Endothelial cell of umbilical vein (primary cell): ENCODE data around the gene GABBR2. TPM values are rescaled to one million over a fixed set of nuclear protein-coding genes. Genes with fewer than 3 reads are reported as not detected.

ENCODE experiments used
- BruUV-seq: library from RNA; stranded (reverse); fragments of 400-500 nt; replicated peaks from 2 replicates; lab custom pipeline; 2021; lab: Mats Ljungman, UMichigan
- CTCF ChIA-PET: fragments of 300-600, 350-600 bp; sonication (Branson Sonifier 250); formaldehyde crosslinking; loops from one replicate; lab custom pipeline; 2021; ENCODE audit warnings: antibody characterized with exemption, inconsistent platforms; lab: Charles Lee
- POLR2A ChIA-PET: fragments of 300-600, 350-600 bp; sonication (Branson Sonifier 250); formaldehyde crosslinking; loops from one replicate; lab custom pipeline; 2021; ENCODE audit warnings: antibody characterized with exemption, inconsistent platforms; lab: Charles Lee
- DNase-seq: peaks from one replicate; pipeline ENCODE4 v3.0.0-alpha.2; 2011; ENCODE audit warnings: low read depth, low spot score
- FAIRE-seq: peaks from 2 replicates; lab custom pipeline; 2011; peaks lifted over from hg19 to GRCh38; lab: Jason Lieb, UNC
- H2AFZ ChIP-seq: 2 replicates; pipeline ENCODE4 v1.6.0; 2012; ENCODE audit warnings: low read depth, low read length, control low read depth, inconsistent platforms
- H3K27ac ChIP-seq: 2 replicates; pipeline ENCODE4 v1.5.1; 2011; ENCODE audit warnings: low read depth, mild to moderate bottlenecking, control low read depth, low read length, moderate library complexity; ENCODE audit not compliant: insufficient read depth
- H3K27me3 ChIP-seq, 2 experiments: 2 replicates each; pipeline versions ENCODE4 v1.6.0 to v1.6.1; 2011; ENCODE audit warnings: low read length in 2 of 2, mixed read lengths in 1 of 2; ENCODE audit not compliant: control insufficient read depth in 2 of 2, insufficient read depth in 2 of 2
- H3K36me3 ChIP-seq, 2 experiments: 2 replicates in 1 of 2; 3 replicates in 1 of 2; pipeline ENCODE4 v1.5.1; 2011; ENCODE audit warnings: low read length in 2 of 2, mild to moderate bottlenecking in 1 of 2, moderate library complexity in 1 of 2; ENCODE audit not compliant: control insufficient read depth in 2 of 2, insufficient read depth in 2 of 2; ENCODE audit errors: extremely low read depth in 1 of 2
- H3K4me1 ChIP-seq: 3 replicates; pipeline ENCODE4 v1.5.1; 2011; ENCODE audit warnings: mild to moderate bottlenecking, low read length; ENCODE audit not compliant: control insufficient read depth, insufficient read depth; ENCODE audit errors: extremely low read depth
- H3K4me2 ChIP-seq: 2 replicates; pipeline ENCODE4 v1.6.1; 2011; ENCODE audit warnings: low read length, control low read depth, mixed read lengths; ENCODE audit not compliant: insufficient read depth
- H3K4me3 ChIP-seq, 3 experiments: fragments of 200-600 bp in 1 of 3; sonication (generic), shearing (Covaris generic) in 1 of 3; replicated peaks in 1 of 3; 2 replicates each; pipeline ENCODE4 v1.5.1; 2011 to 2016; ENCODE audit warnings: control low read depth in 3 of 3, low read length in 3 of 3, mild to moderate bottlenecking in 2 of 3, inconsistent platforms in 1 of 3, low read depth in 1 of 3, moderate library complexity in 1 of 3; ENCODE audit not compliant: insufficient read depth in 1 of 3
- H3K79me2 ChIP-seq: 2 replicates; pipeline ENCODE4 v1.6.0; 2012; ENCODE audit warnings: low read length, inconsistent platforms; ENCODE audit not compliant: control insufficient read depth, insufficient read depth
- H3K9ac ChIP-seq: replicated peaks from 2 replicates; pipeline ENCODE3; 2011; ENCODE audit warnings: low read length, control low read depth; ENCODE audit not compliant: insufficient read depth; ENCODE audit errors: extremely low read depth
- H3K9me1 ChIP-seq: replicated peaks from 3 replicates; pipeline ENCODE4 v1.6.0; 2011; ENCODE audit warnings: mild to moderate bottlenecking, low read length; ENCODE audit not compliant: control insufficient read depth, insufficient read depth; ENCODE audit errors: extremely low read depth
- H3K9me3 ChIP-seq: replicated peaks from 2 replicates; pipeline ENCODE4 v1.5.1; 2012; ENCODE audit warnings: low read length, inconsistent platforms; ENCODE audit not compliant: control insufficient read depth, insufficient read depth
- H4K20me1 ChIP-seq: replicated peaks from 2 replicates; pipeline ENCODE3; 2011; ENCODE audit warnings: mild to moderate bottlenecking, low read length; ENCODE audit not compliant: control insufficient read depth, insufficient read depth; ENCODE audit errors: extremely low read depth
- EZH2 ChIP-seq: IDR thresholded peaks from 2 replicates; pipeline ENCODE4 v1.6.1; 2012; ENCODE audit warnings: borderline replicate concordance, low read depth, mild to moderate bottlenecking, moderate library complexity, low read length, inconsistent platforms; ENCODE audit not compliant: severe bottlenecking
- FOS ChIP-seq: IDR thresholded peaks from 2 replicates; pipeline ENCODE4 v1.6.1; 2011; ENCODE audit warnings: mild to moderate bottlenecking, low read length, moderate library complexity, borderline replicate concordance; ENCODE audit not compliant: insufficient read depth
- GATA2 ChIP-seq: IDR thresholded peaks from 2 replicates; pipeline ENCODE4 v1.7.0; 2011; ENCODE audit warnings: low read depth, mild to moderate bottlenecking, moderate library complexity, mixed read lengths, low read length; ENCODE audit not compliant: insufficient read length, insufficient read depth
- JUN ChIP-seq: IDR thresholded peaks from 2 replicates; pipeline ENCODE4 v1.6.1; 2011; ENCODE audit warnings: borderline replicate concordance, low read depth; ENCODE audit not compliant: insufficient read length, insufficient read depth
- MYC ChIP-seq: IDR thresholded peaks from one replicate; pipeline ENCODE4 v1.6.1; 2011; ENCODE audit warnings: mild to moderate bottlenecking, low read depth, low read length
- POLR2A ChIP-seq: IDR thresholded peaks from 2 replicates; pipeline ENCODE4 v1.6.1; 2012; ENCODE audit warnings: low read depth, mild to moderate bottlenecking, control low read depth, low read length
- POLR2AphosphoS5 ChIP-seq: IDR thresholded peaks from 2 replicates; pipeline ENCODE4 v1.6.1; 2012; ENCODE audit warnings: low read depth, mild to moderate bottlenecking, control low read depth, low read length, moderate library complexity; ENCODE audit not compliant: insufficient read depth
- dilution Hi-C: fragments of 300-500 bp; cut with MboI; formaldehyde crosslinking; loops from one replicate; pipeline ENCODE4 v1.15.0; 2019; ENCODE audit warnings: low sequenced_read_pairs; ENCODE audit not compliant: extremely low pct_ligation_motif_present
- intact Hi-C: fragments of 100-400 bp; cut with micrococcal nuclease; formaldehyde crosslinking; loops from one replicate; pipeline ENCODE4 v1.10.0; 2022
- polyA plus RNA-seq, 4 experiments: library from polyadenylated mRNA; depleted of rRNA in 3 of 4; stranded (reverse) in 3 of 4; unstranded in 1 of 4; fragments of >200 nt; gene quantifications; 2 replicates each; pipeline versions ENCODE4 v1.2.1 to v1.2.3, GENCODE V29; 2011 to 2012; ENCODE audit warnings: missing spikeins in 1 of 4
- total RNA-seq: library from RNA; stranded (reverse); gene quantifications from 2 replicates; pipeline ENCODE4 v1.2.3, GENCODE V29; 2021
- TF ChIP-seq, protein P1 (sequence below): IDR thresholded peaks from 2 replicates; pipeline ENCODE4 v1.6.1; 2011; ENCODE audit not compliant: insufficient read depth, insufficient read length
- TF ChIP-seq, protein P2 (sequence below), 2 donors: IDR thresholded peaks; 1 replicate in 1 of 2; 2 replicates in 1 of 2; pipeline ENCODE4 v1.5.1; 2011; ENCODE audit warnings: low read length in 2 of 2, mild to moderate bottlenecking in 2 of 2, moderate library complexity in 2 of 2, control low read depth in 1 of 2, inconsistent platforms in 1 of 2, low read depth in 1 of 2; ENCODE audit not compliant: insufficient read depth in 1 of 2; ENCODE audit errors: extremely low read depth in 1 of 2

Gene GABBR2
- total and polyA plus RNA-seq, 2 donors (not counting 3 experiments of a cell fraction or from before 2014, with no cell fraction given) = 1.1 to 9.2 TPM

DNA sequence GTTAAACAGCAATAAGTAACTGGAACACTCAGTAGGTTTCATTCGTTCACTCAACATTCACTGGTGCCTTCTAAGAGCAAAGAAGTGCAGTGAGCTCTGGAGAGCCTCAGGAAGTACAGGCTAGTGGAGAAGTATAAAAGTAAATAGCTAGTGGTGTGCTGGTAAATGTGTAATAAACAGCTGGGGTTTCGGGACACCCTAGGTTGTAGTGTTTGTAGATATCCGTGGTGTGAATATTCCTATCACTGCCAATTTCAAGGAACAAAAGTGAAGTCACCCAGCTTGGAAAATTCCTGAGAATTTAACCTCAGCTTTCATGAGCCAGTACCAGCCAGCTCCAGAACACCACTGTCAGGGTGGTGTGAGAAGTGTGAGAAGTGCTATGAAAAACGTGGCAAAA lies 75.9 kb downstream of the GABBR2 start:
- BruUV-seq = no TSS peak
- FAIRE-seq = no peak
- POLR2A ChIA-PET = interaction anchor here (0.7 kb wide), 1 partner anchor 14 kb away, joined by 3 read pairs; no protein-coding TSS in a partner anchor
- dilution Hi-C loops (no loop called here), intact Hi-C loops (no loop called here)
- no peak overlapping the region for H2AFZ ChIP-seq
- TF ChIP-seq GATA2 = no peak
- TF ChIP-seq JUN = no peak
- no peak for TF ChIP-seq FOS
- TF ChIP-seq MYC = no peak
- no peak for TF ChIP-seq EZH2
- TF ChIP-seq POLR2A = no peak
- no peak for TF ChIP-seq POLR2AphosphoS5
- TF ChIP-seq, protein P1, sequence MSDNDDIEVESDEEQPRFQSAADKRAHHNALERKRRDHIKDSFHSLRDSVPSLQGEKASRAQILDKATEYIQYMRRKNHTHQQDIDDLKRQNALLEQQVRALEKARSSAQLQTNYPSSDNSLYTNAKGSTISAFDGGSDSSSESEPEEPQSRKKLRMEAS = no peak
- TF ChIP-seq, protein P2, sequence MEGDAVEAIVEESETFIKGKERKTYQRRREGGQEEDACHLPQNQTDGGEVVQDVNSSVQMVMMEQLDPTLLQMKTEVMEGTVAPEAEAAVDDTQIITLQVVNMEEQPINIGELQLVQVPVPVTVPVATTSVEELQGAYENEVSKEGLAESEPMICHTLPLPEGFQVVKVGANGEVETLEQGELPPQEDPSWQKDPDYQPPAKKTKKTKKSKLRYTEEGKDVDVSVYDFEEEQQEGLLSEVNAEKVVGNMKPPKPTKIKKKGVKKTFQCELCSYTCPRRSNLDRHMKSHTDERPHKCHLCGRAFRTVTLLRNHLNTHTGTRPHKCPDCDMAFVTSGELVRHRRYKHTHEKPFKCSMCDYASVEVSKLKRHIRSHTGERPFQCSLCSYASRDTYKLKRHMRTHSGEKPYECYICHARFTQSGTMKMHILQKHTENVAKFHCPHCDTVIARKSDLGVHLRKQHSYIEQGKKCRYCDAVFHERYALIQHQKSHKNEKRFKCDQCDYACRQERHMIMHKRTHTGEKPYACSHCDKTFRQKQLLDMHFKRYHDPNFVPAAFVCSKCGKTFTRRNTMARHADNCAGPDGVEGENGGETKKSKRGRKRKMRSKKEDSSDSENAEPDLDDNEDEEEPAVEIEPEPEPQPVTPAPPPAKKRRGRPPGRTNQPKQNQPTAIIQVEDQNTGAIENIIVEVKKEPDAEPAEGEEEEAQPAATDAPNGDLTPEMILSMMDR (IDR thresholded peaks at IDR 0.05; ENCODE audit: extremely low read depth in 1 of 2, insufficient read depth in 1 of 2, low read depth in 1 of 2, low read length in 2 of 2) = no peak
- H3K4me1 ChIP-seq = no peaks in the 10 kb centered on the region
- no peak overlapping the region for H3K27ac ChIP-seq
- CTCF ChIA-PET = interaction anchor here (1.0 to 1.5 kb wide), 3 partner anchors 10 to 18 kb away, joined by 3 to 6 read pairs (median 4); no protein-coding TSS in a partner anchor
- no peaks in the 10 kb centered on the region for H3K36me3 ChIP-seq
- H4K20me1 ChIP-seq = no peaks in the 10 kb centered on the region
- H3K9ac ChIP-seq = no peak overlapping the region
- no peaks in the 10 kb centered on the region for H3K9me1 ChIP-seq
- H3K9me3 ChIP-seq = no peaks in the 10 kb centered on the region
- no peaks in the 10 kb centered on the region for H3K79me2 ChIP-seq
- H3K4me2 ChIP-seq = no peak overlapping the region
- DNase-seq = no peak
- H3K4me3 ChIP-seq = no peak overlapping the region
- H3K27me3 ChIP-seq = no peaks in the 10 kb centered on the region
